GM19193 (cell line): Measurements from ENCODE around the gene ITGB4.

Experiments used
- POLR2A ChIP-seq: IDR thresholded peaks from 4 replicates; pipeline ENCODE4 v1.6.1; 2011; ENCODE audit not compliant: insufficient read depth, insufficient read length; ENCODE audit errors: extremely low read depth

ITGB4 gene

GRCh38 chr17:75720656-75721462 lies at the start of gene ITGB4:
Gene ITGB4 (plus strand): TSS chr17:75721459. CDS start chr17:75724704, 3,245 bp downstream.
- no peak for TF ChIP-seq POLR2A

GRCh38 chr17:75672011-75672410 lies 49.2 kb upstream of the ITGB4 start:
- no peak for TF ChIP-seq POLR2A

GRCh38 chr17:75673487-75673886 lies 47.8 kb upstream of the ITGB4 start:
- TF ChIP-seq POLR2A: no peak

GRCh38 chr17:75676461-75676860 lies 44.8 kb upstream of the ITGB4 start:
- TF ChIP-seq POLR2A: no peak

GRCh38 chr17:75679706-75680211 lies 41.5 kb upstream of the ITGB4 start:
- no peak for TF ChIP-seq POLR2A

- TF ChIP-seq POLR2A: no peak
Measured at GRCh38 chr17:75680431-75680830, 40.8 kb upstream of the ITGB4 start.

- no peak for TF ChIP-seq POLR2A
Measured at GRCh38 chr17:75681289-75681688, 40.0 kb upstream of the ITGB4 start.

- TF ChIP-seq POLR2A: no peak
Measured at GRCh38 chr17:75683583-75683982, 37.7 kb upstream of the ITGB4 start.

- TF ChIP-seq POLR2A: no peak
Measured at GRCh38 chr17:75684249-75684648, 37.0 kb upstream of the ITGB4 start.

GRCh38 chr17:75684924-75685323 lies 36.3 kb upstream of the ITGB4 start:
- TF ChIP-seq POLR2A: no peak

GRCh38 chr17:75685499-75685898 lies 35.8 kb upstream of the ITGB4 start:
- no peak for TF ChIP-seq POLR2A

- TF ChIP-seq POLR2A: no peak
Measured at GRCh38 chr17:75688209-75688825, 32.9 kb upstream of the ITGB4 start.

- TF ChIP-seq POLR2A: no peak
Measured at GRCh38 chr17:75689441-75689873, 31.8 kb upstream of the ITGB4 start.

- TF ChIP-seq POLR2A: no peak
Measured at GRCh38 chr17:75691371-75691791, 29.9 kb upstream of the ITGB4 start.

GRCh38 chr17:75691801-75692626 lies 29.2 kb upstream of the ITGB4 start:
- no peak for TF ChIP-seq POLR2A
